ENCODE data around the gene DIPK1C. TPM values are rescaled to one million over a fixed set of nuclear protein-coding genes. Genes with fewer than 3 reads are reported as not detected.

The DIPK1C gene
- total RNA-seq, 1 experiment from 2014 or later = not detected

- Mint-ChIP-seq H3K36me3 (no peaks in the 10 kb centered on the region), H3K27me3 (ENCODE audit: low read depth) (no peaks in the 10 kb centered on the region)
- CTCF ChIA-PET = interaction anchor here (1.5 kb wide), 1 partner anchor 15 kb away, joined by 4 read pairs; no protein-coding TSS in a partner anchor
Measured at GRCh38 chr18:74444104-74444503, 13.0 kb downstream of the DIPK1C start.

More at GRCh38 chr18:74444104-74444503, 13.0 kb downstream of the DIPK1C start:
- Mint-ChIP-seq H3K4me3 (no peak overlapping the region), H3K4me1 (0 out of 2 replicates have a peak, but pooled peaks cover 4% of the 10 kb centered on the region), H3K9me3 (no peaks in the 10 kb centered on the region), H3K27ac (no peak overlapping the region)
- TF ChIP-seq KAT7 (CRISPR knock-in tag; IDR thresholded peaks at IDR 0.05; ENCODE audit: borderline replicate concordance) (no peak), ZBTB21 (CRISPR knock-in tag; IDR thresholded peaks at IDR 0.05; ENCODE audit: borderline replicate concordance) (no peak), ZNF425 (CRISPR knock-in tag; conservative IDR thresholded peaks at IDR 0.05) (no peak), SMAD3 (CRISPR knock-in tag; IDR thresholded peaks at IDR 0.05; ENCODE audit: borderline replicate concordance) (no peak), ZNF396 (CRISPR knock-in tag; IDR thresholded peaks at IDR 0.05; ENCODE audit: borderline replicate concordance) (no peak), E2F4 (CRISPR knock-in tag; IDR thresholded peaks at IDR 0.05; ENCODE audit: borderline replicate concordance, low read depth) (no peak), ZNF232 (CRISPR knock-in tag; IDR thresholded peaks at IDR 0.05) (no peak), NFYB (CRISPR knock-in tag; conservative IDR thresholded peaks at IDR 0.05; ENCODE audit: low read depth) (no peak), MXD4 (CRISPR knock-in tag; IDR thresholded peaks at IDR 0.05; ENCODE audit: borderline replicate concordance) (no peak), ZBTB43 (CRISPR knock-in tag; IDR thresholded peaks at IDR 0.05) (no peak), ARID4B (CRISPR knock-in tag; IDR thresholded peaks at IDR 0.05; ENCODE audit: borderline replicate concordance) (no peak), FOXJ3 (CRISPR knock-in tag; IDR thresholded peaks at IDR 0.05; ENCODE audit: borderline replicate concordance) (no peak), SP1 (CRISPR knock-in tag; conservative IDR thresholded peaks at IDR 0.05) (no peak), FOXK1 (CRISPR knock-in tag; IDR thresholded peaks at IDR 0.05) (no peak), CREB1 (CRISPR knock-in tag; IDR thresholded peaks at IDR 0.05) (no peak), GABPB1 (CRISPR knock-in tag; IDR thresholded peaks at IDR 0.05) (no peak), ERG (CRISPR knock-in tag; IDR thresholded peaks at IDR 0.05) (no peak)
- TF ChIP-seq, protein P1, sequence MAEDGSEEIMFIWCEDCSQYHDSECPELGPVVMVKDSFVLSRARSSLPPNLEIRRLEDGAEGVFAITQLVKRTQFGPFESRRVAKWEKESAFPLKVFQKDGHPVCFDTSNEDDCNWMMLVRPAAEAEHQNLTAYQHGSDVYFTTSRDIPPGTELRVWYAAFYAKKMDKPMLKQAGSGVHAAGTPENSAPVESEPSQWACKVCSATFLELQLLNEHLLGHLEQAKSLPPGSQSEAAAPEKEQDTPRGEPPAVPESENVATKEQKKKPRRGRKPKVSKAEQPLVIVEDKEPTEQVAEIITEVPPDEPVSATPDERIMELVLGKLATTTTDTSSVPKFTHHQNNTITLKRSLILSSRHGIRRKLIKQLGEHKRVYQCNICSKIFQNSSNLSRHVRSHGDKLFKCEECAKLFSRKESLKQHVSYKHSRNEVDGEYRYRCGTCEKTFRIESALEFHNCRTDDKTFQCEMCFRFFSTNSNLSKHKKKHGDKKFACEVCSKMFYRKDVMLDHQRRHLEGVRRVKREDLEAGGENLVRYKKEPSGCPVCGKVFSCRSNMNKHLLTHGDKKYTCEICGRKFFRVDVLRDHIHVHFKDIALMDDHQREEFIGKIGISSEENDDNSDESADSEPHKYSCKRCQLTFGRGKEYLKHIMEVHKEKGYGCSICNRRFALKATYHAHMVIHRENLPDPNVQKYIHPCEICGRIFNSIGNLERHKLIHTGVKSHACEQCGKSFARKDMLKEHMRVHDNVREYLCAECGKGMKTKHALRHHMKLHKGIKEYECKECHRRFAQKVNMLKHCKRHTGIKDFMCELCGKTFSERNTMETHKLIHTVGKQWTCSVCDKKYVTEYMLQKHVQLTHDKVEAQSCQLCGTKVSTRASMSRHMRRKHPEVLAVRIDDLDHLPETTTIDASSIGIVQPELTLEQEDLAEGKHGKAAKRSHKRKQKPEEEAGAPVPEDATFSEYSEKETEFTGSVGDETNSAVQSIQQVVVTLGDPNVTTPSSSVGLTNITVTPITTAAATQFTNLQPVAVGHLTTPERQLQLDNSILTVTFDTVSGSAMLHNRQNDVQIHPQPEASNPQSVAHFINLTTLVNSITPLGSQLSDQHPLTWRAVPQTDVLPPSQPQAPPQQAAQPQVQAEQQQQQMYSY (CRISPR knock-in tag; IDR thresholded peaks at IDR 0.05) = no peak
- TF ChIP-seq, protein P2, sequence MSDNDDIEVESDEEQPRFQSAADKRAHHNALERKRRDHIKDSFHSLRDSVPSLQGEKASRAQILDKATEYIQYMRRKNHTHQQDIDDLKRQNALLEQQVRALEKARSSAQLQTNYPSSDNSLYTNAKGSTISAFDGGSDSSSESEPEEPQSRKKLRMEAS (CRISPR knock-in tag; IDR thresholded peaks at IDR 0.05) = no peak
- TF ChIP-seq, protein P3, sequence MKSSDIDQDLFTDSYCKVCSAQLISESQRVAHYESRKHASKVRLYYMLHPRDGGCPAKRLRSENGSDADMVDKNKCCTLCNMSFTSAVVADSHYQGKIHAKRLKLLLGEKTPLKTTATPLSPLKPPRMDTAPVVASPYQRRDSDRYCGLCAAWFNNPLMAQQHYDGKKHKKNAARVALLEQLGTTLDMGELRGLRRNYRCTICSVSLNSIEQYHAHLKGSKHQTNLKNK (CRISPR knock-in tag; IDR thresholded peaks at IDR 0.05) = no peak
- DNase-seq (ENCODE audit: low spot score) (no peak), ATAC-seq (no peak)
- POLR2A ChIA-PET = no interaction called here
